Measurements from ENCODE around the gene P2RY12. TPM values are rescaled to one million over a fixed set of nuclear protein-coding genes. Genes with fewer than 3 reads are reported as not detected.

The P2RY12 gene
- total RNA-seq, 1 donor from 2014 or later = 0.74 TPM

DNA sequence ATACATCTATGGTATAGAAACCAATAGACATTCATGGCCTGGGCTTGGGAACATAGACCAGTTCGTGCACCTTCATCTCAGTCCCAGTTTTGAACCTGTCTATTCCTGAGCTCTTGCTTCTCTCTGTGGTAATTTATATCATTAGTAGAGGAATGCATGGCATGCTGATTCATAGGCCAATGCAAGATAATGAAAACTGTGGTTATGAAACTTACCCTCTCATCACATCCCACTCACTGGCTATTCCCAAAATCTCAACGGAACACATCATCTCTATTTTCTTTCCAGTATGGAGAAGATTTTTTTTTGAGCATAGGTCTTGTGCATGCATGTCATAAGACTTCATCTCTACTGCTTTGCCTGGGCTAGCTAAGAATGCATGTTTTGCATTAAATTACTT lies 18.7 kb upstream of the P2RY12 start:
- intact Hi-C loops (cut with micrococcal nuclease) = no loop called here
- no peak for DNase-seq
- H3K4me3 ChIP-seq = no peak overlapping the region
- no peaks in the 10 kb centered on the region for H3K27me3 ChIP-seq (ENCODE audit: low read depth)
- H3K9me3 ChIP-seq (replicated peaks) = no peaks in the 10 kb centered on the region
- H3K36me3 ChIP-seq = no peaks in the 10 kb centered on the region
- TF ChIP-seq, protein P1, sequence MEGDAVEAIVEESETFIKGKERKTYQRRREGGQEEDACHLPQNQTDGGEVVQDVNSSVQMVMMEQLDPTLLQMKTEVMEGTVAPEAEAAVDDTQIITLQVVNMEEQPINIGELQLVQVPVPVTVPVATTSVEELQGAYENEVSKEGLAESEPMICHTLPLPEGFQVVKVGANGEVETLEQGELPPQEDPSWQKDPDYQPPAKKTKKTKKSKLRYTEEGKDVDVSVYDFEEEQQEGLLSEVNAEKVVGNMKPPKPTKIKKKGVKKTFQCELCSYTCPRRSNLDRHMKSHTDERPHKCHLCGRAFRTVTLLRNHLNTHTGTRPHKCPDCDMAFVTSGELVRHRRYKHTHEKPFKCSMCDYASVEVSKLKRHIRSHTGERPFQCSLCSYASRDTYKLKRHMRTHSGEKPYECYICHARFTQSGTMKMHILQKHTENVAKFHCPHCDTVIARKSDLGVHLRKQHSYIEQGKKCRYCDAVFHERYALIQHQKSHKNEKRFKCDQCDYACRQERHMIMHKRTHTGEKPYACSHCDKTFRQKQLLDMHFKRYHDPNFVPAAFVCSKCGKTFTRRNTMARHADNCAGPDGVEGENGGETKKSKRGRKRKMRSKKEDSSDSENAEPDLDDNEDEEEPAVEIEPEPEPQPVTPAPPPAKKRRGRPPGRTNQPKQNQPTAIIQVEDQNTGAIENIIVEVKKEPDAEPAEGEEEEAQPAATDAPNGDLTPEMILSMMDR (IDR thresholded peaks at IDR 0.05; ENCODE audit: borderline replicate concordance) = no peak
- no peaks in the 10 kb centered on the region for H3K4me1 ChIP-seq
- H3K27ac ChIP-seq (replicated peaks) = no peak overlapping the region

DNA sequence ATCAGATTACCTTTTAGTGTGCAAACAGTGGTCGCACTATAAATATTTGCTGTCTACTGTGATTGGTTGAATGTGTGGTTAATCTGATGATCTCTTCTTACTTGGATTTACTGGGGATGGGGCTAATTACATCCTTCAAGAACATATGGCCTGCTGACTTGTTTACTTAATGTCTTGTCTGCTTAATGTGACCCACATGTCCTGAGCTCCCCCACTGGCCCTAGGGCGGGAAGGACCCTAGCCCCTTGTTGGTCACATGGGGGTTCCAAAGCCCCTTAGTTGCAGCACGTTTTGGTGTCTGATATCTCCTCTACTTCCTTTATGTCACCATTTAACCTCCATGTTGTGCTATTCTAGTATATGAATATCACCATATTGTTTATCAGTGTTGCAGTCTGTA lies 17.8 kb upstream of the P2RY12 start:
- intact Hi-C loops (cut with micrococcal nuclease) = no loop called here
- no peaks in the 10 kb centered on the region for H3K4me1 ChIP-seq
- H3K27ac ChIP-seq (replicated peaks) = no peak overlapping the region
- no peak for DNase-seq
- H3K36me3 ChIP-seq = no peaks in the 10 kb centered on the region
- H3K9me3 ChIP-seq (replicated peaks) = no peaks in the 10 kb centered on the region
- no peak overlapping the region for H3K4me3 ChIP-seq
- TF ChIP-seq, protein P1 (IDR thresholded peaks at IDR 0.05; ENCODE audit: borderline replicate concordance) = no peak
- no peaks in the 10 kb centered on the region for H3K27me3 ChIP-seq (ENCODE audit: low read depth)

DNA sequence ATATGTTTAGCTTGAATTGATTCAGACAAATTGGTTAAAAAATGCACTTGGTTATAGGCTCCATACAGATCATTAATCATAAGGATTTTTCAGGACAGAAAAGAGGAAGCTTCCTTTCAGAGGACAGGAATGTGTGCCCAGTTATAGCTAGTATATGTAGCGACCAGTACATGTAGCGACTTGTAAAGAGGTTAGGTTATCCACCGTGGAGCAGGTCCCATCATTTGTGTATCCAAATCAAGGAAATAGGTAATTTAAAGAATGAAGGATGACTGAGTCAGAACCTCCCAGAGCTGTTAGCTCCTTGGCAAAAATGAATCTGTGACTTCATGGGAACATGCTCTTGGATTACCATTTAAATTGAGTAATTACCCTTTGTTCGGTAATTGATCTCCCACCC lies 15.8 kb upstream of the P2RY12 start:
- Histone ChIP-seq H3K36me3 (no peaks in the 10 kb centered on the region), H3K4me3 (no peak overlapping the region), H3K9me3 (replicated peaks) (no peaks in the 10 kb centered on the region), H3K4me1 (no peaks in the 10 kb centered on the region), H3K27ac (replicated peaks) (no peak overlapping the region), H3K27me3 (ENCODE audit: low read depth) (no peaks in the 10 kb centered on the region)
- no peak for DNase-seq
- TF ChIP-seq, protein P1 (IDR thresholded peaks at IDR 0.05; ENCODE audit: borderline replicate concordance) = no peak
- intact Hi-C loops (cut with micrococcal nuclease) = no loop called here

DNA sequence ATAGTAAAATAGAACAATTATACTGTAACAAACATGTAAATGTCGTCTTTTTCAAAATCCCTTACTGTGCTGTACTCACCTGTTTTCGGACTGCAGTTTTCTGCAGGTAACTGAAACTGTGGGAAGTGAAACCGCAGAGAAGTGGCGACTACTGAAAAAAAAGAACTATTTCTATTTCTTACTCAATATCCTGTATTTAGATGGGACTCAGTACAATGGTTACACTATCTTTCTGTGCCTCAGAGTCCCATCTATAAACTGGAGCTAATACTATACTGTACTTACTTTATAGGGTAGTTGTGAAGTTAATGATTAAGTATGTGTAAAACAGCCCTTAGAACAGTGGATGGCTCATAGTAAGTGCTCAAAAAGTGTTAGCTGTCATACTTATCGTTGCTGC lies 14.3 kb upstream of the P2RY12 start:
- TF ChIP-seq, protein P1 (IDR thresholded peaks at IDR 0.05; ENCODE audit: borderline replicate concordance) = no peak

DNA sequence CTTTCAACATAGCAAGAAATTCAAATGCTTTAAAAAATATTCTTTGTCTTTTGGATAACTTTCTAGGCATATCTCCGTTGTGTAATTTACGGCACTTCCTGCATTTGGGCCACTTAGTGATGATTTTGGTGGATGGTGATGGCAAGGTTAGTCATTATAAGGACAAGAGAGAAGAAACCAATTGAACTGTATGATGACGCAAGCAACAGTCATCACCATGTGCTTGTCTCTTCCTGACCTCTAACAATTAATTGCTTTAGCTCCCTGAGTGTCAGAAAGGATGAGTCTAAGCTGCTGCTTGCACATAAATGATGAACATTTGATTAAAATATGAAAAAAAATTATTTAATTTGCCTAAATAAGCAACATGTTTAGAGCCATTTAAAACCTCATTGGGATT lies 11.3 kb upstream of the P2RY12 start:
- no peaks in the 10 kb centered on the region for H3K27me3 ChIP-seq (ENCODE audit: low read depth)
- no peak for DNase-seq
- H3K4me1 ChIP-seq = no peaks in the 10 kb centered on the region
- no peaks in the 10 kb centered on the region for H3K36me3 ChIP-seq
- TF ChIP-seq, protein P1 (IDR thresholded peaks at IDR 0.05; ENCODE audit: borderline replicate concordance) = no peak
- no peaks in the 10 kb centered on the region for H3K9me3 ChIP-seq (replicated peaks)
- no peak overlapping the region for H3K27ac ChIP-seq (replicated peaks)
- intact Hi-C loops (cut with micrococcal nuclease) = no loop called here
- H3K4me3 ChIP-seq = no peak overlapping the region

More for the DNA sequence above, 14.3 kb upstream of the P2RY12 start:
- DNase-seq = no peak
- no peak overlapping the region for H3K27ac ChIP-seq (replicated peaks)
- intact Hi-C loops (cut with micrococcal nuclease) = no loop called here
- H3K4me3 ChIP-seq = no peak overlapping the region
- no peaks in the 10 kb centered on the region for H3K27me3 ChIP-seq (ENCODE audit: low read depth)
- H3K4me1 ChIP-seq = no peaks in the 10 kb centered on the region
- H3K36me3 ChIP-seq = no peaks in the 10 kb centered on the region
- no peaks in the 10 kb centered on the region for H3K9me3 ChIP-seq (replicated peaks)

DNA sequence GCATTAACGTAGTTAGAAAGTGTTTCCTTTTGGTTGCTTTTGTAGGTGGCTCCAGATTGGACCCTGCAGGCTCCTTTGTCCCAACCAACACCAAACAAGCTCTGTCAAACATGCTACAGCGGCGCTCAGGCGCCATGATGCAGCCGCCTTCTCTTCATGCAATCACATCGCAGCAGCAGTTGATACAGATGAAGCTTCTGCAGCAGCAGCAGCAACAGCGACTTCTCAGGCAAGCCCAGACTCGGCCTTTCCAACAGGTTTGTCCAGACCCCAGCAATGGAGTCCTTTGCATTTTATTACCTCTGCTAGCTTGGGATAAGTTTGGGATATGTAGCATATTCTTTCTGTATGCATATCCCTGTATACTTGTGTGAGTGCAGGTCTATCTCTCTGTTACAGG lies 10.1 kb upstream of the P2RY12 start:
- TF ChIP-seq, protein P1 (IDR thresholded peaks at IDR 0.05; ENCODE audit: borderline replicate concordance) = no peak
- Histone ChIP-seq H3K4me3 (no peak overlapping the region), H3K9me3 (replicated peaks) (no peaks in the 10 kb centered on the region), H3K27ac (replicated peaks) (no peak overlapping the region), H3K4me1 (no peaks in the 10 kb centered on the region), H3K36me3 (no peaks in the 10 kb centered on the region), H3K27me3 (ENCODE audit: low read depth) (no peaks in the 10 kb centered on the region)
- intact Hi-C loops (cut with micrococcal nuclease) = no loop called here
- DNase-seq = no peak
